GM21737 (cell line): Measurements from ENCODE around the gene INF2.

ENCODE experiments used
- ATAC-seq: cut with Tn5 transposase; IDR thresholded peaks from one replicate; pipeline ENCODE4 v1.9.1; 2021; ENCODE audit warnings: mild to moderate bottlenecking, moderate library complexity; ENCODE audit not compliant: unreplicated experiment

Gene INF2

GRCh38 chr14:104675447-104675846 lies 14.0 kb upstream of the INF2 start:
- no peak for ATAC-seq

- ATAC-seq = no peak
Observed at GRCh38 chr14:104676130-104676693, 13.2 kb upstream of the INF2 start.

GRCh38 chr14:104676694-104677511 lies 12.5 kb upstream of the INF2 start:
- peak; percentile 25 for ATAC-seq

- ATAC-seq = peak; percentile 47
Observed at GRCh38 chr14:104677512-104678332, 11.7 kb upstream of the INF2 start.

GRCh38 chr14:104678346-104678745 lies 11.1 kb upstream of the INF2 start:
- ATAC-seq = no peak

GRCh38 chr14:104678901-104679705 lies 10.3 kb upstream of the INF2 start:
- ATAC-seq = no peak

GRCh38 chr14:104680056-104680805 lies 9.2 kb upstream of the INF2 start:
- ATAC-seq = no peak

GRCh38 chr14:104680806-104681688 lies 8.4 kb upstream of the INF2 start:
- peak; percentile 35 for ATAC-seq

GRCh38 chr14:104681689-104682074 lies 7.7 kb upstream of the INF2 start:
- ATAC-seq = no peak

- no peak for ATAC-seq
Observed at GRCh38 chr14:104682107-104682593, 7.3 kb upstream of the INF2 start.

- no peak for ATAC-seq
Observed at GRCh38 chr14:104683653-104684448, 5.6 kb upstream of the INF2 start.

GRCh38 chr14:104684449-104684821 lies 5.0 kb upstream of the INF2 start:
- no peak for ATAC-seq

- ATAC-seq = no peak
Observed at GRCh38 chr14:104685216-104685997, 4.0 kb upstream of the INF2 start.

- no peak for ATAC-seq
Observed at GRCh38 chr14:104685998-104686610, 3.3 kb upstream of the INF2 start.

GRCh38 chr14:104686624-104687517 lies 2.5 kb upstream of the INF2 start:
- no peak for ATAC-seq
